WTC11 (cell line): ENCODE results near the gene DSE.

Source experiments
- CREM ChIP-seq: sonication (generic); formaldehyde crosslinking; IDR thresholded peaks from 2 replicates; pipeline ENCODE4 v1.8.1; 2022; ENCODE audit warnings: mild to moderate bottlenecking, missing genetic modification reagents, moderate library complexity
- ESRRA ChIP-seq: sonication (generic); formaldehyde crosslinking; IDR thresholded peaks from 2 replicates; pipeline ENCODE4 v1.8.1; 2022; ENCODE audit warnings: mild to moderate bottlenecking, missing genetic modification reagents, borderline replicate concordance
- FOXJ3 ChIP-seq: sonication (generic); formaldehyde crosslinking; IDR thresholded peaks from 2 replicates; pipeline ENCODE4 v1.9.0; 2021; ENCODE audit warnings: missing genetic modification reagents, mild to moderate bottlenecking, borderline replicate concordance
- GABPB1 ChIP-seq: sonication (generic); formaldehyde crosslinking; IDR thresholded peaks from 2 replicates; pipeline ENCODE4 v1.8.1; 2023; ENCODE audit warnings: mild to moderate bottlenecking, missing genetic modification reagents
- TF ChIP-seq, protein P1 (sequence below): fragments of 200-600 bp; IDR thresholded peaks from 2 replicates; pipeline ENCODE4 v1.8.0; 2022; ENCODE audit warnings: antibody characterized with exemption
- TF ChIP-seq, protein P2 (sequence below): sonication (generic); formaldehyde crosslinking; IDR thresholded peaks from 2 replicates; pipeline ENCODE4 v1.8.1; 2022; ENCODE audit warnings: low read depth, mild to moderate bottlenecking, moderate library complexity, missing genetic modification reagents, borderline replicate concordance
- TF ChIP-seq, protein P3 (sequence below): sonication (generic); formaldehyde crosslinking; IDR thresholded peaks from 2 replicates; pipeline ENCODE4 v1.8.1; 2023; ENCODE audit warnings: mild to moderate bottlenecking, missing genetic modification reagents, moderate library complexity
- TF ChIP-seq, protein P4 (sequence below): sonication (generic); formaldehyde crosslinking; IDR thresholded peaks from 2 replicates; pipeline ENCODE4 v1.8.0; 2022; ENCODE audit warnings: mild to moderate bottlenecking, missing genetic modification reagents

DNA sequence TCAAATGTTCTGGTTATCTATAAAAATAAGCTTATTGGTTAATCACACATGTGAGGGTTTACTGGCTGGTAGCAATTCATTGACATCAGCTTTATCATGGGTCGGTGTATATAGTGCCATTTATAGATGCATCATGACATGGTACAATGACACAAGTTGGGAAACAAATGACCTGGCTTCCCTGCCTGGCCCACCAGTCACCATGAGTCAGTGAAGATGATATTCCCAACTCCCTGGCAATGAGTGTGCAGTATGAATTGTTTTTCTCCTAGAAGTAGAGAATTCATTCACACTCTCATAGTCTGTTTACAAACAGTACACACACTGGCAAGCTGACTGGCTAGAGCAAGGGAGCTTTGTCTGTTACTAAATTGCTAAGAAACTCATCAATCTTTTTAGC lies 53.3 kb downstream of the DSE start:
- TF ChIP-seq, protein P1, sequence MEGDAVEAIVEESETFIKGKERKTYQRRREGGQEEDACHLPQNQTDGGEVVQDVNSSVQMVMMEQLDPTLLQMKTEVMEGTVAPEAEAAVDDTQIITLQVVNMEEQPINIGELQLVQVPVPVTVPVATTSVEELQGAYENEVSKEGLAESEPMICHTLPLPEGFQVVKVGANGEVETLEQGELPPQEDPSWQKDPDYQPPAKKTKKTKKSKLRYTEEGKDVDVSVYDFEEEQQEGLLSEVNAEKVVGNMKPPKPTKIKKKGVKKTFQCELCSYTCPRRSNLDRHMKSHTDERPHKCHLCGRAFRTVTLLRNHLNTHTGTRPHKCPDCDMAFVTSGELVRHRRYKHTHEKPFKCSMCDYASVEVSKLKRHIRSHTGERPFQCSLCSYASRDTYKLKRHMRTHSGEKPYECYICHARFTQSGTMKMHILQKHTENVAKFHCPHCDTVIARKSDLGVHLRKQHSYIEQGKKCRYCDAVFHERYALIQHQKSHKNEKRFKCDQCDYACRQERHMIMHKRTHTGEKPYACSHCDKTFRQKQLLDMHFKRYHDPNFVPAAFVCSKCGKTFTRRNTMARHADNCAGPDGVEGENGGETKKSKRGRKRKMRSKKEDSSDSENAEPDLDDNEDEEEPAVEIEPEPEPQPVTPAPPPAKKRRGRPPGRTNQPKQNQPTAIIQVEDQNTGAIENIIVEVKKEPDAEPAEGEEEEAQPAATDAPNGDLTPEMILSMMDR = no peak
- TF ChIP-seq, protein P2, sequence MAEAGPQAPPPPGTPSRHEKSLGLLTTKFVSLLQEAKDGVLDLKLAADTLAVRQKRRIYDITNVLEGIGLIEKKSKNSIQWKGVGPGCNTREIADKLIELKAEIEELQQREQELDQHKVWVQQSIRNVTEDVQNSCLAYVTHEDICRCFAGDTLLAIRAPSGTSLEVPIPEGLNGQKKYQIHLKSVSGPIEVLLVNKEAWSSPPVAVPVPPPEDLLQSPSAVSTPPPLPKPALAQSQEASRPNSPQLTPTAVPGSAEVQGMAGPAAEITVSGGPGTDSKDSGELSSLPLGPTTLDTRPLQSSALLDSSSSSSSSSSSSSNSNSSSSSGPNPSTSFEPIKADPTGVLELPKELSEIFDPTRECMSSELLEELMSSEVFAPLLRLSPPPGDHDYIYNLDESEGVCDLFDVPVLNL (CRISPR knock-in tag) = no peak
- TF ChIP-seq ESRRA (no peak), FOXJ3 (CRISPR knock-in tag) (no peak), GABPB1 (CRISPR knock-in tag) (no peak), CREM (no peak)
- TF ChIP-seq, protein P3, sequence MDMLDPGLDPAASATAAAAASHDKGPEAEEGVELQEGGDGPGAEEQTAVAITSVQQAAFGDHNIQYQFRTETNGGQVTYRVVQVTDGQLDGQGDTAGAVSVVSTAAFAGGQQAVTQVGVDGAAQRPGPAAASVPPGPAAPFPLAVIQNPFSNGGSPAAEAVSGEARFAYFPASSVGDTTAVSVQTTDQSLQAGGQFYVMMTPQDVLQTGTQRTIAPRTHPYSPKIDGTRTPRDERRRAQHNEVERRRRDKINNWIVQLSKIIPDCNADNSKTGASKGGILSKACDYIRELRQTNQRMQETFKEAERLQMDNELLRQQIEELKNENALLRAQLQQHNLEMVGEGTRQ (CRISPR knock-in tag) = no peak
- TF ChIP-seq, protein P4, sequence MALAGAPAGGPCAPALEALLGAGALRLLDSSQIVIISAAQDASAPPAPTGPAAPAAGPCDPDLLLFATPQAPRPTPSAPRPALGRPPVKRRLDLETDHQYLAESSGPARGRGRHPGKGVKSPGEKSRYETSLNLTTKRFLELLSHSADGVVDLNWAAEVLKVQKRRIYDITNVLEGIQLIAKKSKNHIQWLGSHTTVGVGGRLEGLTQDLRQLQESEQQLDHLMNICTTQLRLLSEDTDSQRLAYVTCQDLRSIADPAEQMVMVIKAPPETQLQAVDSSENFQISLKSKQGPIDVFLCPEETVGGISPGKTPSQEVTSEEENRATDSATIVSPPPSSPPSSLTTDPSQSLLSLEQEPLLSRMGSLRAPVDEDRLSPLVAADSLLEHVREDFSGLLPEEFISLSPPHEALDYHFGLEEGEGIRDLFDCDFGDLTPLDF = no peak
